KOPT-K1 (cell line): ENCODE results near the gene CCDC81.
A peak's percentile ranks its signal among the peaks of the same experiment; 100 is the strongest.

Experiments used
- H3K27ac ChIP-seq: fragments of 200-600 bp; sonication (generic); 2 replicates; pipeline ENCODE4 v1.5.1; 2016; ENCODE audit warnings: antibody characterized with exemption, mild to moderate bottlenecking, low read depth, low read length; ENCODE audit not compliant: poor library complexity, severe bottlenecking
- H3K36me3 ChIP-seq: fragments of 200-600 bp; sonication (generic); 2 replicates; pipeline ENCODE4 v1.5.1; 2017; ENCODE audit warnings: antibody characterized with exemption, mild to moderate bottlenecking, low read length, moderate library complexity; ENCODE audit not compliant: insufficient read depth
- H3K9me3 ChIP-seq: fragments of 200-600 bp; sonication (generic); 2 replicates; pipeline ENCODE4 v1.5.1; 2017; ENCODE audit warnings: antibody characterized with exemption, low read length, mild to moderate bottlenecking; ENCODE audit not compliant: insufficient read depth, poor library complexity, severe bottlenecking

CCDC81 gene

DNA sequence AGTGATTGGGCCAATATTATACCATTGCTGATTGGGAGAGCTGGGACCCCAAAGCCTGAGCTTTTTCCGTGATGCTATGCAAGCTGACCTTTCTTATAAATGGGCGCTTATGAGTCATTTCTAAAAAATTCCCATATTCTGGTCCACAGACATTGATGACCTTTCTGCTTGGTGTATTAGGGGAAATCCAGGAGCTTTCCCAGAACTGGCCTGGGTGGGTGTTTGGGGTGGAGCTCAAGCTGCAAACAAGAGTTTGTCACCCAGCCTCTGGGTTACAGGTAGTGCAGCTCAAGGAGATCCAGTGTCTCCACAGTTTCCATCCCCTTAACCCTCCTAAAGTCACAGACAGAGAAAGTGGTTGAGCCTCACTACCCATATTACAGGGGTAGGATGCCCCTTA is 67.7 kb downstream of the CCDC81 start:
- Histone ChIP-seq H3K36me3 (no peaks in the 10 kb centered on the region), H3K27ac (no peak overlapping the region), H3K9me3 (no peaks in the 10 kb centered on the region)

DNA sequence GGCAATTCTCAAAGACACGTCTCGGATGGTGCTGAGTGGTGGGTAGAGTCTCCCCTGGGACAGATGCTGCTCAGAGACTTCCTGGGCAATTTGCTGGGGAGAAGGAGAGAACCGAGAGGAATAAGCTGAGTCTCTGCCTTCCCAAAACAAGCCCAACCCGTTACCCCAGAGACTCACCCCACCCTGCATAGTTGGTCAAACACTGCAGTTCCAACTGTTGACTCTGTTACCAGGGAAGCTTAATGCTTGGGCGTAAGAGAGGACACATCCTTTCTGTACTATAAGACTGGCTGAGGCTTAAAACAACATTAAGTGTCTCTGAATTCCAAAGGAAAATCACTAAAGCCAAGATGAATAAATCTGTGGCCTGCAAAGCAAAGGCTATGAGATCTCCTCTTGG is 68.1 kb downstream of the CCDC81 start:
- Histone ChIP-seq H3K36me3 (no peaks in the 10 kb centered on the region), H3K27ac (no peak overlapping the region), H3K9me3 (no peaks in the 10 kb centered on the region)

DNA sequence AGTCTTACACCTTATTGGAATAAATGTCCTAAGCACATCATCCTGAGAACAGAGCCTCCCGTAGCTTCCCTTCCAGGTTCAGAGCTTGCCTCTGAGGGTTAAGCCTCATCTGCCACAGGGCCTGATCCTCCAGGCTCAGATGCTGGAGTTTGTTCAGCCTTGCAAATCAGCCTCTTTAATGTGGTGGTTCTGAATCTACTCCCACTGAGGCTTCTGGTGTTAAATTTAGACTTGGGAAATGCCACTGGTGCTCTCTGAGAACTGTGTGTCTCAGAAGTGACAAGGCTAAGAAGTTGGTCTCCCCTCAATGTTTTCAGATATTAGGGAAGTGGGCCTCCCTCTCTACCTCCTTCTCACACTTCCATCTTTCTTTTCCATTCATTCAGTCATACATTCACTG is 68.7 kb downstream of the CCDC81 start:
- Histone ChIP-seq H3K27ac (no peak overlapping the region), H3K9me3 (no peaks in the 10 kb centered on the region), H3K36me3 (no peaks in the 10 kb centered on the region)

DNA sequence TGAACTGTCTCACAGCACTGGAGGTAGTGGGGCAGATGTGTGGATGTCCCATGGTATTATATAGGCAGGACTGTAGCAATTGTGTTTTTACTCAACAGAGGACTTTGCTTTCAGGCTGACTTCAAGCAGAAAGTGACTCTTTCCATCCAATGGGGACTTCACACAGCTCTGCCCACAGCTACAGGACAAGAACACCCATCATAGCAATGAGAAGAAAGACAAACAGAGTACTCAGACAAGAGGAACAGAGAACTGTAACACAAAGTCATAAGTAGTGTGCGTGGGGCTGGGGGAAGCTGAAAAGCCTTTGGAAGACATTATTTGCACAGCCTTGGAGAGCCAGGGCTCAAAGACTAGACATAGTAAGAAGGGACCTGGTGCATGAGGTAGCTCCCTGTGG is 70.3 kb downstream of the CCDC81 start:
- no peaks in the 10 kb centered on the region for H3K9me3 ChIP-seq
- no peaks in the 10 kb centered on the region for H3K36me3 ChIP-seq
- no peak overlapping the region for H3K27ac ChIP-seq

DNA sequence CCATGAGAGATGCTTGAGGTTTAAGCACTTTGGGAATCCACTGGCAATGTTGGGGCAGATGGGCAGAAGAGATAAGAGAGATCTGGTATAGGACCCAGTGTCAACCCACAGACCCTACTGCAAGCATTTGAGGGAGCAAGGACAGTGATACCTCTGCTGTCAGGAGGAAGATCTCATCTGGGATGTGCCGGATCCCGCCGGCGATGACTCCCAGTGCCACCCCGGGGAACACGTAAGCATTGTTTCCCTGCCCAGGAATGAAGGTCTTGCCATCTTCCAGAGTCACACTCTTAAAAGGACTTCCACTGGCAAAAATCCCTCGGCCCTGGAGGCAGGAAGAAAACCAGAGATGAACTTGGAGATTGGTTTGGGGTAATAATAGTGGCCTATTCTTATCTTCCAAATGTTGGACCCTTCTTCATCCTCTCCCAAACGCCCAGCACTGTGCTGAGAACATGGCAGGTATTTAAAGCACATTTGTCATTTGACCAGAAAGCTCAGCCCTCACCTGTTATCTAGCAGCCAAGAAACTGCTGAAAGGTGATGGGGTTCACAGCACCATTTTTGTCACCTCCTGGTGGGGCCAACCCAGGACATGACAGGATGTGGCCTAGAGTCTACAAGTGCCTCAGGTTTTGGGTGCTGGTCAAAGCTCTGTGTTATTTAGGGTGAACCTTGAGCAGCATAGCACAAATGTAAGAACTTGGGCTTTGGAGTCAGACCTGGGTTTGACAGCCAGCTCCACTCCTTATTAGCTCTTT is 71.7 kb downstream of the CCDC81 start:
- H3K9me3 ChIP-seq = no peaks in the 10 kb centered on the region
- peak overlapping the region; percentile 73 for H3K27ac ChIP-seq
- no peaks in the 10 kb centered on the region for H3K36me3 ChIP-seq

DNA sequence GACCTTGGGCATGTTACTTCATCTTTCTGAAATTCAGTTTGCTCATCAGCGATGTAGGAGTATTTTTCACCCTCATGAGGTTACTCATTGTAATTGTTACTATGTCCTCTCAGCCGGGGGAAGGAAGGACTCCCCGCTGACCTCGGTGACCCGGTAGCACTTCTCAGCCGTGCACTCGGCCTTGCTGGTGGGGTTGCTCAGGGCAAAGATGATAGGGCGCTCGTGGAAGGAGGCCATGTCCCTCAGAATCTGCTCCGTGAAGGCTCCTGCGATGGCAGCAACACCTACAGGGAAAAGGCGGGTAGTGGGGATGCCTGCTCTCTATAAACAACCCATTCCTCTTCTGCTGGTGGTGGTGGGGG is 72.2 kb downstream of the CCDC81 start:
- Histone ChIP-seq H3K36me3 (no peaks in the 10 kb centered on the region), H3K9me3 (no peaks in the 10 kb centered on the region), H3K27ac (peak overlapping the region; percentile 73)

DNA sequence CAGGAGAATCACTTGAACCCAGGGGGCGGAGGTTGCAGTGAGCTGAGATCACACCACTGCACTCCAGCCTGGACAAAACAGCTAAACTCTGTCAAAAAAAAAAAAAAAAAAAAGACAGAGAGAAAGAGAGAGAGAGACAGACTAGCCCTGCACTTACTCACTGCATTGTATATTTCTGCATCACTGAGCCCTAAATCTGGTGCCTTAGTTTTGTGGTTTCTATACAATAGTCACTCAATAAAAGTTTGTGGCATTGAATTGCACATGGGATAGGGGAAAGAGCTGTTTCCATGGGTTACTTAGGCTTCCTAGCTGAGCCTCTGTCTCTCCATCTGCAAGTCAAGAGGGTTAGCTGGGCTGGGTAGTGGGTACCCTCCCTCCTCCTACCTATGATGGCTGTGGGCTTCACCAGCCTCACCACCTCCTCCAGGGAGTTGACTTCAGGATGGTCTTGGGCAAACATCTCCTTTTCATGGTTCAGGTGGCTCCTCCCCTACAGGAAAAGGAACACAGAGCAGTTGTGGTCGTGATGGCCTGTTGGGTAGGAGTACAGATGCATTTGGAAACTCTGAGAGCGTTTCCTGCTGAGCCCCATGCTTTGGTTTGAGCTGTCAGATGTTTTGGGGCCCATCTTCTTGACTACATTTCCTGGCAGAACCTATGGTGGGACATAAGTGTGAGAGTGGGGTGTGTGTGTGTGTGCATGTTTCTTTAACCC is 73.2 kb downstream of the CCDC81 start:
- no peaks in the 10 kb centered on the region for H3K9me3 ChIP-seq
- no peaks in the 10 kb centered on the region for H3K36me3 ChIP-seq
- peak overlapping the region; percentile 73 for H3K27ac ChIP-seq

DNA sequence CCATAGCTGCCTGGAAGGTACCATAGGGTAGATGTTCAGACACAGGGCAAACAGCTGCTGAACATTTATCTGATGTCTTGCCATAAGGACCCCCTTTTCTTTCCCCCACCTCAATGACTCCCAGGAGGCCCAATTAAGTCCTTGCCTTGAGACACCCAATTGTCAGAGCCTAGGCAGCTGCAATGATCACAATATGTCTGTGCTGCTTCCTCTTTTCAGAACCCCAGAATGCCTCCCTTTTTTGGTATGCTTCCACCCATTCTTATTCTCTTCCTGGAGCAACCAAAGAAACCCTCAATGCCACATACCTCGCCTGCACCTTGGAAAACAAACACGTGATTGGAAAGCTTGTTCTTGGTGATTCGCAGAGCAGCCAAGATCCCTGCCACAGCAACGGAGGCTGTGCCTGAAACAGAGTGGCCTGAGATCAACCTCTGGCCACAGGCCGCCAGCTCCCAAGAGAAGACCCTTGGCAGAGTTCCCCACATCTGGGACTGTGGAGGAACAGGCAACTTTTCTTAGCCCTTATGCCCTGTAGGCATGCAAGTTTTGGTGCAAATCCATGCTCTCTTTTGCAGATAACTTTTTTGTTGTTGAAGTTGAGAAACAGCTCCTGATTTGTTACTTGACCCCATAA is 75.4 kb downstream of the CCDC81 start:
- H3K27ac ChIP-seq = peak overlapping the region; percentile 73
- no peaks in the 10 kb centered on the region for H3K9me3 ChIP-seq
- H3K36me3 ChIP-seq = no peaks in the 10 kb centered on the region

DNA sequence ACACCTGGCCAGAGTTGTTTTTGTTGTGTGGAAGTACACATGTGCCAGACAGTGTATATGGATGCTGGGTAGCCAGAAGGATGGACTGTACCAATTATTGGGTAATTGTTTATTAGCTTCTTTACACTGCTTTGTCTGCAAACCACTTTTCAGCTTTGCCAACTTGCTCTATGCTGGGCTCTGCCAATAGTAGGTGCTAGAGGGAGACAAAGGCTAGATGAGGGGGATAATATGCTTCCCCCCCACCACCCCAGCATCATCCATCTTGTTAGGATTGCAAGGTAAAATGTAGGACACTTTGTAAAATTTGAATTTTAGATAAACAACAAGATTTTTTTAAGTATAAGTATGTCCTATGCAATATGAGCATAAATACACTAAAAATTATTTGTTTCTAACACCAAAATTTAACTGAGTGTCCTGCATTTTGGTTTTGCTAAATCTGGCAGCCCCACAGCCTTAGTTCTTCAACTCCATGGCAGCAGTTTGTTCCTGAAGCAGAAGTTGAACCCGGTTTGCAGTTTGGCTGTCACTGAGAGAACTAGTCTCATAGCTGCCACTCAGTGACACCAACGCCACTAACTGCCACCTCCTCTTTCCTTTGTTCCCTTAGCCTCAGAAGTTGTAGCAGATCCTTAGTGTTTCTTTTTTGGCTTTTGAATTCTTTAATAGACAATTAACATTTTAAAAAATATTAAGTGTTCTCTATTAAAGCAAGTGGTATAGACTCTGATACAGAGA is 78.8 kb downstream of the CCDC81 start:
- Histone ChIP-seq H3K36me3 (no peaks in the 10 kb centered on the region), H3K9me3 (no peaks in the 10 kb centered on the region), H3K27ac (no peak overlapping the region)

DNA sequence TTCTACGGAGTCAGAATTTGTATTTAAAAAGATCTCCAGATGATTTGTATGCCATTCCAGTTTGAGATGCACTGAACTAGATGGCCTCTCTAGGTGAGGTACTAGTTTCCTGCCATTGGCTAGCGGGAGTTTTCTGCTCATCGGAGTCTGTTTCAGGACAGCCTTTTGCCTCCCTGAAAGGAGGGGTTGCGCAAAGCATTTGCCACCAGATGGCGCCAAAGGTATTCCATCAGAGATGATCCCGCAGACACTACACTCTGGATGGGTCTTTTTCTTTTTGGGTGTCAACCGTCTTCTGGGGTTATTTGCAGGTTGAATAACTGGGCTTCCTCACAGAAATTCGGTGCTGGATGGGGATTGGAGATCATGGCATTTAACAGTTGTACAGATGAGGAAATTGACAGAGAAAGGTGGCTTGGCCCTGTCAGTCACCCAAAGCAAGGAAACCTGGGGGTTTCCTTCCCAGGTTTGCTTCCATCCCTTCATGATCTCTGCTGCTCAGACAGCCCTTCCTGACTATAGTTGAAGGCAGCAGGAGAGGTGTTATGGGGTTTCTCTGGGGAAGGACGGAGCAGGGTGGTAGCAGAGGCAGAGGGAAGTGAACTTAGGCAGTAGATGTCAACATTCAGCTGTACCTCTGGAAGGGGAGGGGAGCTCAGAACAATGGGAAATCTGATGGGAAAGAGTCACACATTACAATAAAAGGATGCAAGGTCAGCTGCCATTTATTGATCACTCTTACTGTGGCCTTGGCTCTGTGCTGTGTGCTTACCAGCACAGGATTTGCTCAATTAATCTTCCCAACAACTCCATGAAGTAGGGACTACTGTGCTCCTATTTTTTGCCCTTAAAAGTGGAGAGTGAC is 81.6 kb downstream of the CCDC81 start:
- H3K36me3 ChIP-seq = no peaks in the 10 kb centered on the region
- H3K27ac ChIP-seq = no peak overlapping the region
- no peaks in the 10 kb centered on the region for H3K9me3 ChIP-seq

DNA sequence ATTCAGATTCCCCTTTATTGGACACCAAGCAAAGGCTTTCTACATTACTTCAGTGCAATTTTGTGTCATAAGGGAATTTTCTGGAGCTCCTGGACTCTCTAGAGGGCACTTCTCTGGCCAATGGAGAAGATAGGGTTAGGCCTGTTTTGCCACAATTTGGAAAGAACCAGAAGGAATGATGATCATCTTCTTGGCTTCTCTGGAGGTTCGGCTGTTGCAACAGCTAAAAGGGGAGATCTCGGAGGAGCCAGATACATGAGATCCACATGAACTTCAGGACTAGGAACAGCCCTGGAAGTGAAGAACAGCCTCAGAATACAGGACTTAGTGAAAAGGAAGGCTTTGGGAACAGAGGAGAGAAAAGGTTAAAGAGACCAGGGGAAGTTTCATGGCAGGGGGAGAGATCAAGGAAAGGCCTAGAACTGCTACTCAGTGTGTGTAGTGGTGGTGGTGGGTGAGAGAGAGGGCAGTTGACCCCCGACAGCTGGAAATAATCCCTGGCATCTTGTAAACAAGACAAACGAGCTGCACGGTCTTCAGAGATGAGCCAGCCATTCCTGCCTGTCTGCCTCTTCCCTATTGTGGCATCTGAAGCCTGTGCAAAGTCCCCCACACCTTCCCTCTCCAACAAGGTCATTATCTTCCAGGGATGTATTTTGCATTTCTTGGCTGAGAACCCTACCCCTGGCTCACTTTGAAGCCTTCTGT is 83.8 kb downstream of the CCDC81 start:
- Histone ChIP-seq H3K27ac (no peak overlapping the region), H3K36me3 (no peaks in the 10 kb centered on the region), H3K9me3 (no peaks in the 10 kb centered on the region)

DNA sequence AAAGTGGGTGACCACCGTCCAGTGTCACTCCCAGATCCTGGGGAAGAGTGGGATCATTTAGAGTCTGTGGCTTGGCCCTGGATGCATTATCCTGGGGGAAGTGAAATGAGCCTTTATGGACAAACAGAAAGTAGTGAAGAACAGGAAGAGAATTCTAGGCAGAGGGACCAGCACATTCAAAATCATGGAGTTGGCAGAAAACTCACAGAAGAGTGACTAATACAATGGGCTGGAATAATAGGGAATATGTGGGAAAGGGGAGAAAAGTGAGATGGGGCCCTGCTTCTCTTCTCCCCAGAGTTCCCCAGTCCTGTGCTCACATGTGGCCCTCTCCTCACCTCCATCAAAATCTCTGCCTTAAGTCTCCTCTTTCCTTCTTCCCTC is 84.3 kb downstream of the CCDC81 start:
- no peak overlapping the region for H3K27ac ChIP-seq
- H3K36me3 ChIP-seq = no peaks in the 10 kb centered on the region
- H3K9me3 ChIP-seq = no peaks in the 10 kb centered on the region

DNA sequence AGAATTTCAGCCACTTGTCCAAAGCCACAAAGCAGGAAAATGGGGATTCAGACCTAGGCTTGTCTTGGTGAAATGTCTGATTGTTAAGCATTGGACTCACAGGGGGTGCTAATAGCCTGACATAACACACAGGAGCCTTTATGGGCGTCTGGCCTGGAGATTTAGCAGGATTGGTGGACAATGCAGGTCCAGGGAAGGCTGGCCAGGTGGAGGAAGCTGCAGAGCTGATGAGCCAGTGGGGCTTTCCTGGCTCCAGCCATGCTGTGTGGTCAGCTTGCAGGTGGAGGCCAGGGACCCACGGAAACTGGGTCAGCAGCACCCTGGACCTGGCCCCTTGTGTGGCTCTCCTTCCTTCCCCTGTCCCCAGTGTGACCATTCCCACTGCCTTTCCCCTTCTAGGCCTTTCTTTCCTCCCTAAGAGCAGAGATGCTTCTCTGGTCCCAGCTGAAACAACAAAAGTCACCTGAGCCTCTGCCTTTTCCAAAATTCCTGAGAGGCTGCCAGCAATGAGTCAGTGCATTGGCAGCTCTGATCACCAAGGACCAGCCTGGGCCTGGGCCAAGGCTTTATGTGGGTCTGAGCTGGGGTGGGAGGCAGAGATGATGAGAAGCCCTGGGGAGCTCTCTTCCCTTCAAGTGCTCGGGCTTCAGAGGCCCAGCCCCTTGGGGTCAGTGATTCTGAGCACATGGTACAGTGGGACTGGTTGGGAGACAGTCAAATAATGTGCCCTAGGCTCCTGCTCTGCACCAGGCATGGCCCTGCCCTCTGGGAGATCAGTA is 85.2 kb downstream of the CCDC81 start:
- no peaks in the 10 kb centered on the region for H3K9me3 ChIP-seq
- H3K27ac ChIP-seq = no peak overlapping the region
- no peaks in the 10 kb centered on the region for H3K36me3 ChIP-seq
